ENCODE data around the gene TPPP2. TPM values are rescaled to one million over a fixed set of nuclear protein-coding genes. Genes with fewer than 3 reads are reported as not detected.

TPPP2 gene
- total and polyA plus RNA-seq, 2 of the 4 experiments (the other 2 are of a cell fraction): not detected

- Histone ChIP-seq H3K4me3 (ENCODE audit: insufficient read depth, low read depth, low read length) (no peak overlapping the region), H3K9me3 (ENCODE audit: control insufficient read depth, insufficient read depth, low read length) (no peaks in the 10 kb centered on the region), H3K4me1 (ENCODE audit: control insufficient read depth, insufficient read depth, low read length) (no peaks in the 10 kb centered on the region; the same call in 1 of the 2 replicates), H3K56ac (ENCODE audit: extremely low read depth, insufficient read depth, low read length) (no peak overlapping the region), H2AFZ (replicated peaks; ENCODE audit: low read length, poor library complexity) (no peak overlapping the region), H3K27me3 (ENCODE audit: control insufficient read depth, insufficient read depth, low read length) (peaks cover 2% of the 10 kb centered on the region; the same call in 1 of the 2 replicates), H4K8ac (ENCODE audit: low read depth in 2 of 2, low read length in 2 of 2) (no peak overlapping the region), H3K4me2 (ENCODE audit: low read depth, low read length) (no peak overlapping the region), H2BK20ac (ENCODE audit: low read depth, low read length) (no peak overlapping the region), H2BK120ac (ENCODE audit: low read depth, low read length) (no peak overlapping the region), H3K14ac (replicated peaks; ENCODE audit: low read depth, low read length) (no peak overlapping the region), H4K5ac (ENCODE audit: low read depth, low read length) (no peak overlapping the region), H2AK5ac (ENCODE audit: low read depth, low read length) (no peak overlapping the region), H3K27ac (ENCODE audit: insufficient read depth, low read length) (no peak overlapping the region), H2BK5ac (ENCODE audit: low read depth, low read length, poor library complexity, severe bottlenecking) (no peak overlapping the region), H3K23ac (ENCODE audit: low read depth, low read length) (no peak overlapping the region), H3K79me1 (ENCODE audit: low read depth in 1 of 2, low read length in 2 of 2) (no peaks in the 10 kb centered on the region), H4K20me1 (ENCODE audit: insufficient read depth, low read length) (no peaks in the 10 kb centered on the region), H3K18ac (ENCODE audit: low read depth, low read length) (no peak overlapping the region), H3K9ac (ENCODE audit: low read depth, low read length) (no peak overlapping the region), H3K9me1 (ENCODE audit: insufficient read depth, low read length) (no peaks in the 10 kb centered on the region; the same call in 1 of the 2 replicates), H3K36me3 (ENCODE audit: control insufficient read depth, insufficient read depth, low read length) (no peaks in the 10 kb centered on the region), H4K91ac (ENCODE audit: insufficient read depth, low read depth, low read length) (no peak overlapping the region), H3K4ac (ENCODE audit: low read depth, low read length) (no peak overlapping the region), H2BK15ac (ENCODE audit: low read depth, low read length) (no peak overlapping the region), H2AK9ac (replicated peaks; ENCODE audit: low read depth, low read length, poor library complexity) (no peak overlapping the region)
- no CpG with 5 or more reads among the region's 1 CpG for WGBS, 2 experiments (ENCODE audit: extremely low coverage in 2 of 2, insufficient read length in 1 of 2)
- in situ Hi-C loops (cut with MboI; ENCODE audit: low sequenced_read_pairs) (loop anchor here (25.0 kb wide), 1 partner anchor 644 kb away; the partner anchor contains the start of genes CCNB1IP1 and PARP2), dilution Hi-C loops (cut with HindIII; ENCODE audit: low sequenced_read_pairs, unreplicated experiment) (no loop called here), intact Hi-C loops (cut with micrococcal nuclease) (no loop called here)
- ATAC-seq (ENCODE audit: low read depth) (no peak), DNase-seq (no peak)
- TF ChIP-seq RCOR1 (IDR thresholded peaks at IDR 0.05; ENCODE audit: insufficient replicate concordance, low read length): no peak
- no peak for TF ChIP-seq BHLHE40 (IDR thresholded peaks at IDR 0.05; ENCODE audit: low read depth, low read length)
- no peak for TF ChIP-seq CHD1 (IDR thresholded peaks at IDR 0.05; ENCODE audit: low read depth, low read length)
- no peak for TF ChIP-seq CEBPB (IDR thresholded peaks at IDR 0.05; ENCODE audit: low read depth, low read length)
- no peak for TF ChIP-seq USF2 (IDR thresholded peaks at IDR 0.05; ENCODE audit: low read depth, low read length)
- TF ChIP-seq FOS (IDR thresholded peaks at IDR 0.05; ENCODE audit: low read depth, low read length): no peak
- TF ChIP-seq NFE2L2 (IDR thresholded peaks at IDR 0.05; ENCODE audit: low read depth, low read length): no peak
- TF ChIP-seq MAZ (IDR thresholded peaks at IDR 0.05; ENCODE audit: borderline replicate concordance, low read depth, low read length): no peak
- no peak for TF ChIP-seq RFX5 (IDR thresholded peaks at IDR 0.05; ENCODE audit: low read depth, low read length)
- TF ChIP-seq MAFK (IDR thresholded peaks at IDR 0.05; ENCODE audit: low read depth, low read length): no peak
- TF ChIP-seq POLR2A (IDR thresholded peaks at IDR 0.05; ENCODE audit: low read depth, low read length): no peak
- CTCF ChIA-PET: interaction anchor here (1.7 kb wide), 1 partner anchor 10 kb away, joined by 13 read pairs; no protein-coding TSS in a partner anchor
- no TSS peak for BruUV-seq (replicated peaks)
- POLR2A ChIA-PET (ENCODE audit: unreplicated experiment): no interaction called here
These were observed 49.1 kb upstream of the TPPP2 start for GRCh38 chr14:20980906-20981305.

Data from IMR-90 (cell line).